ENCODE results near the gene OLA1. TPM values are rescaled to one million over a fixed set of nuclear protein-coding genes. Genes with fewer than 3 reads are reported as not detected.

Gene OLA1
- polyA plus RNA-seq, 1 experiment, result 148 TPM

DNA sequence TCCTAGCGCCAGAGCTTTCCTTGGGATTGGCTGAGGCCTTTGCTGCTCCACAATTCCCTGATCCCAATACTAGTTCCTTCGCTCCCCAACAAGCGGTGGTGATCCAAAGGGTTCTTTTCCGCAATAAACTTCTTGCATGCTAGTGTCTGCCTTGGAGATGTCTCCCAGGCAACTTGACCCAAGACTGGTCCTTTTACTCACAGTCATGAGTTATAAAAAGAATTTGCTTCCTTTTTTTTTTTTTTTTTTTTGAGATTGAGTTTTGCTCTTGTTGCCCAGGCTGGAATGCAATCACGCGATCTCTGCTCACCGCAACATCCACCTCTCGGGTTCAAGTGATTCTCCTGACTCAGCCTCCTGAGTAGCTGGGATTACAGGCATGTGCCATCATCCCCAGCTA, 193.4 kb downstream of the OLA1 start:
- ChIA-PET CTCF (interaction anchor here (0.6 to 1.4 kb wide), 3 partner anchors 24 to 286 kb away, joined by 3 to 5 read pairs (median 4); no protein-coding TSS in a partner anchor), POLR2A (no interaction called here)
- TF ChIP-seq, protein P1, sequence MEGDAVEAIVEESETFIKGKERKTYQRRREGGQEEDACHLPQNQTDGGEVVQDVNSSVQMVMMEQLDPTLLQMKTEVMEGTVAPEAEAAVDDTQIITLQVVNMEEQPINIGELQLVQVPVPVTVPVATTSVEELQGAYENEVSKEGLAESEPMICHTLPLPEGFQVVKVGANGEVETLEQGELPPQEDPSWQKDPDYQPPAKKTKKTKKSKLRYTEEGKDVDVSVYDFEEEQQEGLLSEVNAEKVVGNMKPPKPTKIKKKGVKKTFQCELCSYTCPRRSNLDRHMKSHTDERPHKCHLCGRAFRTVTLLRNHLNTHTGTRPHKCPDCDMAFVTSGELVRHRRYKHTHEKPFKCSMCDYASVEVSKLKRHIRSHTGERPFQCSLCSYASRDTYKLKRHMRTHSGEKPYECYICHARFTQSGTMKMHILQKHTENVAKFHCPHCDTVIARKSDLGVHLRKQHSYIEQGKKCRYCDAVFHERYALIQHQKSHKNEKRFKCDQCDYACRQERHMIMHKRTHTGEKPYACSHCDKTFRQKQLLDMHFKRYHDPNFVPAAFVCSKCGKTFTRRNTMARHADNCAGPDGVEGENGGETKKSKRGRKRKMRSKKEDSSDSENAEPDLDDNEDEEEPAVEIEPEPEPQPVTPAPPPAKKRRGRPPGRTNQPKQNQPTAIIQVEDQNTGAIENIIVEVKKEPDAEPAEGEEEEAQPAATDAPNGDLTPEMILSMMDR (IDR thresholded peaks at IDR 0.05; ENCODE audit: low read depth, low read length), result no peak
- no peaks in the 10 kb centered on the region for H3K9me3 ChIP-seq (ENCODE audit: control insufficient read depth, insufficient read depth, low read length)
- no peak overlapping the region for H3K27ac ChIP-seq (ENCODE audit: low read depth, low read length)
- no peak overlapping the region for H3K4me3 ChIP-seq (ENCODE audit: low read depth, low read length)
- no peak for DNase-seq (ENCODE audit: low read depth, low spot score)
- H3K27me3 ChIP-seq (ENCODE audit: control insufficient read depth, insufficient read depth, low read length), result no peaks in the 10 kb centered on the region

DNA sequence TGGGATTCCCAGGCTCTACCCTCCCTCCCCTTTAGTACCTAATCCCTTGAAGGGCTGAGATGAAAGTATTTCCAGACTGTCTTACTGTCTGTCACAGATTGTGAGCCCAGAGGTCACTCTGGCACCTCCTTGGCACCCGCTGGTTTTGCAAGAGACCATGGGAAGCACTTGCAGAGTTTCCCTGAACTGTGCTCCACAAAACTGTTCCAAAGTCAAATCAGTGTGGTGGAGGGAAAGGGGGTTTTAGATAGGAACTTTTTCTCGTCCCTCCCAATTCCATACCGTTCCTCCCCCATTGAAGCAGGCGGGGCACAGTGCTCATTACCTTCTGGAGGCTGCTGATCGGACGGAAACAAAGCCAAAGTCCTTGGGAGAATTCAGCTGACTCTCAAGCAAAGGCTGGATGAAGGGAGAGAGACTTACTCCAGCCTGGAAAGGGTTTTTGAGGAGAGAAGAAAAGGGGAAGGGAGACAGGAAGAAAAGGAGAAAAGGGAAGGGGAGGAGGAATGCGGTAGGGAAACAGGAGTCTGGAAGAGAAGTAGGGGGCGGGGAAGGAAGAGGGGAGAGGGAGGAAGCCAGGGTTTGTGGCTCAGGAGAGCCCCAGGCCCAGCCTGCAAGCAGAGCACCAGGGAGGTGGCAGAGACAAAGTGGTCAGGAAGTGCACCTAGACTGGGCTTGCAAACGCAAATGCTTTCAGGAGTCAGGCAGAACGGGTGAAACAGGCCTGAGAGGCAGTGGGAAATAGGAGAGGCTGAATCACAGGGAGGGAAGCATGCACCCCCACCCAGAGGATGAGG, 194.8 kb downstream of the OLA1 start:
- POLR2A ChIA-PET, result no interaction called here
- no peaks in the 10 kb centered on the region for H3K27me3 ChIP-seq (ENCODE audit: control insufficient read depth, insufficient read depth, low read length)
- CTCF ChIA-PET, result interaction anchor here (0.7 to 1.4 kb wide), 3 partner anchors 25 to 1025 kb away, joined by 3 to 4 read pairs (median 3); no protein-coding TSS in a partner anchor
- H3K9me3 ChIP-seq (ENCODE audit: control insufficient read depth, insufficient read depth, low read length), result no peaks in the 10 kb centered on the region
- peak overlapping the region; percentile 39 for H3K27ac ChIP-seq (ENCODE audit: low read depth, low read length)
- no peak for DNase-seq (ENCODE audit: low read depth, low spot score)
- TF ChIP-seq, protein P1 (IDR thresholded peaks at IDR 0.05; ENCODE audit: low read depth, low read length), result no peak
- no peak overlapping the region for H3K4me3 ChIP-seq (ENCODE audit: low read depth, low read length)

DNA sequence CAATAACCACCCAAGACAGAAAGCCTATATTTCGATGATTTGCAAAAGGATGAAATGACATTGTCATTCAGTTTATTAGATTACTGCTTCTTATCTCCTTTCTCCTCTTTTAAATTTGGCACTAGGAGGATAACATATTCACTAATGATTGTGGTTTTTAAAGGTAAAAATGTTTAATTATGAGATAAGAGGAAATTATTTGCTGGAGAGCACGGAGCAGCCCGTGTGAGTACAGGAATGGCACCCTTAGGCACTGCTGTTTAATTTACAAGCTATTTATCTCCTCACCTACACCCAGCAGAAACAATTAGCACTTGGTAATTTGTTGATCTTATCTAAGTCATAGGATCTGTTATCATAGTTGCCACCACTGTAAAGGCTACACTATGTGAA, 195.8 kb downstream of the OLA1 start:
- Histone ChIP-seq H3K27me3 (ENCODE audit: control insufficient read depth, insufficient read depth, low read length) (no peaks in the 10 kb centered on the region), H3K4me3 (ENCODE audit: low read depth, low read length) (no peak overlapping the region), H3K27ac (ENCODE audit: low read depth, low read length) (peak overlapping the region; percentile 74), H3K9me3 (ENCODE audit: control insufficient read depth, insufficient read depth, low read length) (no peaks in the 10 kb centered on the region; the same call in 1 of the 2 replicates)
- TF ChIP-seq, protein P1 (IDR thresholded peaks at IDR 0.05; ENCODE audit: low read depth, low read length), result no peak
- no peak for DNase-seq (ENCODE audit: low read depth, low spot score)
- CTCF ChIA-PET, result interaction anchor here (1.0 to 1.8 kb wide), 4 partner anchors 9 to 289 kb away, joined by 4 to 7 read pairs (median 6); no protein-coding TSS in a partner anchor
- POLR2A ChIA-PET, result interaction anchor here (1.3 to 1.7 kb wide), 2 partner anchors 40 to 87 kb away, joined by 3 to 8 read pairs; no protein-coding TSS in a partner anchor

DNA sequence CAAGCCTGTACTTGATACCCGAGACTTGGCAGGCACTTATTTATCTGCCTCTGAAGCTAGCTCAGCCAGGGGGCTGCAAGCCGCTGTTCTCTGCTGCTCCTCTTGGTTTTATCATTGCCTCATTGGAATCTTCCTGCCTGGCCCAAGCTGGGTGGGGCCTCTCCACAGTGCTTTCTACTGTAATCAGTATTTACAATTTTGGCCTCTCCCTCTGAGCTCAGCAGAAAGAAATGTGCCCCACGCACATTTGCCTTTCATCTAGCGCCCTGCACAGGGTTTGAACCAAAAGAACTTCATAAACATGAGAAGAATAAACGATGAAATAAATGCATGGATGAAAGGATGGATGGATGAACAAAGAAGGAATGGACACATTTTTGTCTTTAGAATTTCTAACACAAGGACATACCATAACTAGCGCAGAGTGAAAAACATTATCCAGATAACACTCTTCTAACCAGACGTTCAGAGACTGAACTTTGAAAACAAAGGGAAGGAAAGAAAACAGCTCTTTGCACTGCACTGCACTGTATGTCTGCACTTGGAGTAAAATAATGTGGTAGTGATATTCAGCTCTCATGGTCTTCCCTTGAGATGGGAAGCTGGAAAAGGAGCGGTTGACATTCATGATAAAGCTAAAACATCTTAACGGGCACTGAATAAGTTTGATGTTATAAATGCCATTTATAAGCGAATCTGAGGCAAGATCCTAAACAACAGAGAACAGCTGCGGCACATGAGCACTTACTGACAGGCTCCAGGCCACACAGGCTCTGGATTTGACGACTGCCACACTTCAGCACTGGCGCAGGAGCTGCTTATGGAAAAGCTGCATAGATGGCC, 196.4 kb downstream of the OLA1 start:
- CTCF ChIA-PET, result interaction anchor here (0.6 to 1.8 kb wide), 9 partner anchors 9 to 462 kb away, joined by 3 to 7 read pairs (median 4); no protein-coding TSS in a partner anchor

More for the DNA sequence above, 196.4 kb downstream of the OLA1 start:
- TF ChIP-seq, protein P1 (IDR thresholded peaks at IDR 0.05; ENCODE audit: low read depth, low read length), result peak; percentile 31; the same call in 1 of the 2 replicates
- DNase-seq (ENCODE audit: low read depth, low spot score), result peak; percentile 73
- Histone ChIP-seq H3K4me3 (ENCODE audit: low read depth, low read length) (no peak overlapping the region), H3K9me3 (ENCODE audit: control insufficient read depth, insufficient read depth, low read length) (no peaks in the 10 kb centered on the region; the same call in 1 of the 2 replicates), H3K27me3 (ENCODE audit: control insufficient read depth, insufficient read depth, low read length) (no peaks in the 10 kb centered on the region), H3K27ac (ENCODE audit: low read depth, low read length) (peak overlapping the region; percentile 74)
- POLR2A ChIA-PET, result interaction anchor here (1.0 to 1.7 kb wide), 3 partner anchors 40 to 87 kb away, joined by 3 to 8 read pairs (median 3); no protein-coding TSS in a partner anchor
